Immature natural killer cell (primary cell): ENCODE results near the gene PINLYP. TPM values are rescaled to one million over a fixed set of nuclear protein-coding genes. Genes with fewer than 3 reads are reported as not detected.
"Not testable (repeated sequence)": the region's sequence is repeated elsewhere in the genome, so short reads cannot be mapped to it uniquely, and the experiment has no call there.

ENCODE experiments used
- DNase-seq, 3 donors: peaks; one replicate each; pipeline ENCODE4 v3.0.0; 2022; ENCODE audit warnings: mixed read lengths in 1 of 3
- H3K27ac Mint-ChIP-seq, 6 donors: one replicate each; pipeline ENCODE4 v1.8.0; 2020; ENCODE audit warnings: mixed read lengths in 6 of 6, mild to moderate bottlenecking in 5 of 6, inconsistent platforms in 4 of 6, moderate library complexity in 3 of 6
- H3K27me3 Mint-ChIP-seq, 3 donors: one replicate each; pipeline ENCODE4 v1.8.0; 2020 to 2021; ENCODE audit warnings: low read depth in 3 of 3, mild to moderate bottlenecking in 3 of 3, mixed read lengths in 3 of 3, moderate library complexity in 3 of 3, inconsistent platforms in 1 of 3
- H3K36me3 Mint-ChIP-seq, 3 donors: one replicate each; pipeline ENCODE4 v1.8.0; 2020; ENCODE audit warnings: mixed read lengths in 3 of 3, inconsistent platforms in 2 of 3, mild to moderate bottlenecking in 2 of 3
- H3K4me1 Mint-ChIP-seq, 2 donors: one replicate each; pipeline ENCODE4 v1.8.0; 2020; ENCODE audit warnings: inconsistent platforms in 2 of 2, mild to moderate bottlenecking in 2 of 2, mixed read lengths in 2 of 2, moderate library complexity in 1 of 2
- H3K4me3 Mint-ChIP-seq, 5 donors: one replicate each; pipeline ENCODE4 v1.8.0; 2020; ENCODE audit warnings: mild to moderate bottlenecking in 5 of 5, mixed read lengths in 5 of 5, inconsistent platforms in 3 of 5, moderate library complexity in 3 of 5
- H3K9me3 Mint-ChIP-seq, 6 donors: one replicate each; pipeline ENCODE4 v1.8.0; 2020; ENCODE audit warnings: mild to moderate bottlenecking in 6 of 6, mixed read lengths in 6 of 6, inconsistent platforms in 4 of 6, moderate library complexity in 3 of 6
- polyA plus RNA-seq, 3 donors: library from polyadenylated mRNA; unstranded; fragments of 300-500 nt; fragmentation: Illumina TruSeq; gene quantifications; one replicate each; pipeline ENCODE4 v1.2.3, GENCODE V29; 2021

Gene PINLYP
- polyA plus RNA-seq, 3 donors from 2014 or later = 0.61 to 3.9 TPM; not detected in 1

DNA sequence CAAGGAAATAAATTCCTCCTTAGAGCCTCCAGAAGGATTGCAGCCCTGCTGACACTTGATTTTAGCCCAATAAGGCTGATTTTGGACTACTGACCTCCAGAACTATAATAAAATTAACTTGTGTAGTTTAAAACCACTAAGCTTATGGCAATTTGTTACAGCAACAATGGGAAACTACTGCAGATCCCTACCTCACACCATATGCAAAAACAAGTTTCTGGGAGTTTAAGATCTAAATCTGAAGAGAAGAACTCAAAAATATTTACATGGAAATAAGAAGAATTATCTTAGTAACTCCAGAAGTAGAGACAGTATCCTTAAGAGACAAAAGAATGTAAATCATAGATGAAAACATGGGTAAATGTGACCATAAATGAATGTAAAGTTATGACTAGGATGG, 36.7 kb upstream of the PINLYP start:
- H3K4me3 Mint-ChIP-seq = no peak overlapping the region
- H3K9me3 Mint-ChIP-seq = no peaks in the 10 kb centered on the region

DNA sequence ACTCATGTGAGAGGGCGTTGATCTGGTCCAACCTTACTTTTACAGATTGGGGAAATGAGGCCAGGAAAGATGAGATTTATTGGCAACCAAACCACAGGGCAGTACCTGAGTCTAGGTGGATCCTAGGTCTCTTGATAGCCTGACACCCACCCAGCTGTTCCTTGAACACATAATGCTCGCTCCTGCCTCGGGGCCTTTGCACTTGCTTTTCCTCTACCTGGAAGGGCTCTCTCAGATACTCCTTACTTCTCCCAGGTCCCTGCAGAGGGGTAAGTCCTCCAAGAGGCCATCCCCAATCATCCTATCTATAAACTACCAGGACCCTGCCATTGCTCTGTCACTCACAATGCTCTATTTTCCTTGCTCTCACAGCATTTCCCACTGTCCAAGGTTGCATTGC, 35.2 kb upstream of the PINLYP start:
- peaks cover 19 to 48% (median 19%) of the 10 kb centered on the region in 3 donors for H3K36me3 Mint-ChIP-seq
- peaks cover 9% of the 10 kb centered on the region in 2 donors for H3K4me1 Mint-ChIP-seq

More for the DNA sequence above, 36.7 kb upstream of the PINLYP start:
- Mint-ChIP-seq H3K4me1 (peaks cover 15 to 19% of the 10 kb centered on the region in 2 donors), H3K27me3 (peaks cover 0 to 4% (median 0%) of the 10 kb centered on the region in 3 donors), H3K27ac (no peak overlapping the region), H3K36me3 (peaks cover 19 to 48% (median 19%) of the 10 kb centered on the region in 3 donors)
- no peak for DNase-seq

DNA sequence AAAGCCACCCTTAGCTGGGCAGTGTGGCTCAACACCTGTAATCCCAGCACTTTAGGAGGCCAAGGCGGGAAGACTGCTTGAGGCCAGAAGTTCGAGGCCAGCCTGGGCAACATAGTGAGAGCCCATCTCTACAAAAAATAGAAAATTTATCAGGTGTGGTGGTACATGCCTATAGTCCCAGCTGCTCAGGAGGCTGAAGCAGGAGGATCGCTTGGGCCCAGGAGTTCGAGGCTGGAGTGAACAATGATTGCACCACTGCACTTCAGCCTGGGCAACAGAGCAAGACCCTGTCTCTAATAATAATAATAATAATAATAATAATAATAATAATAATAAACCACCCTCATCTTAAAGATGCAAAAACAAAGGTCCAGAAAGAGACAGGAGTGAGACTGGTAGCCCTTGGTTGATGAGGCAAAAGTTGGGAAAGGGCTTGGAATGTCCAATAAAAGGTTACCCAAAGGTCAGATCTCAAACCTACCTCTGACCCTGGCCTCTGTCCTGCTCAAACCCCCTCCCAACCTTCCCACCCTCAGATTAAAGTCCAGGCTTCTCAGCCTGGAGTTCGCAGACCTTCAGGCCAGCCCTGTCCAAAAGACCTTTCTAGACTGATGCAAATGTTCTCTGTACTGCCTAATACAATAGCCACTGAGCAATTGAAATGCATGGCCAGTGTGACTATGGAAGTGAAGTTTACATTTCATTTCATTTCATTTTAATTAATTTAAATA, 33.5 kb upstream of the PINLYP start:
- Mint-ChIP-seq H3K36me3 (peaks cover 19 to 47% (median 19%) of the 10 kb centered on the region in 3 donors), H3K27me3 (no peaks in the 10 kb centered on the region), H3K4me1 (no peaks in the 10 kb centered on the region), H3K4me3 (no peak overlapping the region), H3K9me3 (no peaks in the 10 kb centered on the region), H3K27ac (no peak overlapping the region)
- no peak for DNase-seq

More for the DNA sequence above, 35.2 kb upstream of the PINLYP start:
- Mint-ChIP-seq H3K4me3 (no peak overlapping the region), H3K27ac (peak overlapping the region in 1 of 6 donors; percentile 79), H3K9me3 (no peaks in the 10 kb centered on the region), H3K27me3 (peaks cover 0 to 2% (median 0%) of the 10 kb centered on the region in 3 donors)
- no peak for DNase-seq

DNA sequence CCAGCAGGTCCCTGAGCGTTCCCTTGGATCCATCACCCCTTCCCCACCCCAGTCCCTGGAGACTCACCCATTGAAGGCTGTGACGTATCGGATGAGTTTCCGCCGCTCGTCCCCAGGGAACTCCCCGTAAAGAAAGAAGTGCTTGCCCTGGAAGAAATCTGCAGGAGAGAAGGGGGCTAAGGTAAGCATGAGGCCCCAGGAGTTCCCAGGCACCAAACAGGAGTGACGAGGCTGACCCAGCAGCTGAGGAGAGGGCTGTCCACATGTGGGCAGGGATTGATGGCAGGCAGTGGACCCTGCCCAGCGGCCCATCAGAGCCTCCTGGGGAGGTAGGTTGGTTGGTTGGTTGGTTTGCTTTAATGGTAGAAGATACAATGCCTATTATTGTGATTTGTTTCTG, 31.5 kb upstream of the PINLYP start:
- no peak for DNase-seq
- Mint-ChIP-seq H3K9me3 (no peaks in the 10 kb centered on the region), H3K36me3 (peaks cover 10 to 31% (median 11%) of the 10 kb centered on the region in 3 donors), H3K27me3 (no peaks in the 10 kb centered on the region), H3K4me3 (no peak overlapping the region), H3K4me1 (no peaks in the 10 kb centered on the region), H3K27ac (no peak overlapping the region)

DNA sequence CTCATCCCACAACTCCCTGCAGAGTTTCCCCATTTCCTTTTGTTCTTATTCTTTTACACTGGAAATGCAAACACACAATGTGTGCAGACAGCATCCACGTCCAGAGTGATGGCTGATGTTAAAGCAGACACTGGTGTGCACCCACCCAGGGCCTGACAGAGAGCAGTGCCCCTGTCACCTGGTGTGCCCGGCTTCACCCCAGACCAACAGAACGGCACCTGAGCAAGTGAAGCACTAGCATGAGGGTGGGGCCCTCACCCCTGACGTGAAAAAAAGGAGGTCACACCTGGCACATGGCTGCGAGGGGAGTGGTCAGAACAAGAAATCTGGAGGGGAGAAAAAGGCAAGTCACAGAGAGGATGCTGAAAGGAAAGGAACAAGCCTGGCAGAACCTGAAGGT, 30.3 kb upstream of the PINLYP start:
- Mint-ChIP-seq H3K4me1 (no peaks in the 10 kb centered on the region), H3K4me3 (no peak overlapping the region), H3K36me3 (peaks cover 4 to 27% (median 7%) of the 10 kb centered on the region in 3 donors), H3K27me3 (no peaks in the 10 kb centered on the region), H3K27ac (no peak overlapping the region), H3K9me3 (no peaks in the 10 kb centered on the region)
- no peak for DNase-seq

DNA sequence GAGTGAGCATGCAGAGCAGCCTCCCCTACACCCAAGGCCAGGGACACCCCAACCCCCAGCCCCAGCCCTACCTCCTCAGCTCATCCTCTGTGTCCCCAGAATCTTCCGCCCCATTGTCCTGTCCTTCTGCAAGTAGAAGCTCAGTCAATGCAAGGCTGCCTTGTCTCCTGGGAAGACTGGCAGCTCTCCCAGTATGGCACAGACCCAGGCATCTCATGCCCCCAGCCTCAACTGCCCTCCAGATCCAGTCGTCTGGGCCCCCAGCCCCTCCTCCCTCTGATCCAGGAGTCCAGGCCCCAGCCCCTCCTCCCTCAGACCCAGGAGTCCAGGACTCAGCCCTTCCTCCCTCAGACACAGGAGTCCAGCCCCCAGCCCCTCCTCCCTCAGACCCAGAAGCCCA, 29.6 kb upstream of the PINLYP start:
- no peaks in the 10 kb centered on the region for H3K27me3 Mint-ChIP-seq
- no peak overlapping the region for H3K4me3 Mint-ChIP-seq
- H3K4me1 Mint-ChIP-seq = no peaks in the 10 kb centered on the region
- no peak for DNase-seq
- H3K27ac Mint-ChIP-seq = no peak overlapping the region
- H3K36me3 Mint-ChIP-seq = peaks cover 5 to 27% (median 7%) of the 10 kb centered on the region in 3 donors
- H3K9me3 Mint-ChIP-seq = no peaks in the 10 kb centered on the region

DNA sequence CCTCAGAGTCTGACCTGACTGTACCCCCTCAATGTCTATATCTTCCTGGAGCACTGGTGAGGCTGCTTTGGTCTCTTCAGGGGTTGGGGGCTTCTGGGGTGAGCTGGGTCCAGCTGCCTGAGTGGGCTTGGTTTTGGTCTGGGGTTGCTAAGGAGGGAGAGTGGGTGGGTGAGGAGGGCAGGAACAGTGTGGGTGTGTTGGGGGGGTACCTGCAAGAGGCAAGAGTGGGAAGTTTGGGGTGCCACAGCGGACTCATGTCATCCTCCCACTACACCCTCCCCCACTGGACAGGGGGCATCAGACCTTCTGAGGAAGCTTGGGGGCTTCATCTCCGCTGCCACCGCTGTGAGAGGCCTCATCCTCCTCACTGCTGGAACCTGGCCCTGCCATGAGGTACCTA, 29.0 kb upstream of the PINLYP start:
- Mint-ChIP-seq H3K9me3 (no peaks in the 10 kb centered on the region), H3K4me3 (no peak overlapping the region), H3K36me3 (peaks cover 4 to 29% (median 6%) of the 10 kb centered on the region in 3 donors), H3K4me1 (no peaks in the 10 kb centered on the region), H3K27ac (no peak overlapping the region), H3K27me3 (no peaks in the 10 kb centered on the region)
- no peak for DNase-seq

DNA sequence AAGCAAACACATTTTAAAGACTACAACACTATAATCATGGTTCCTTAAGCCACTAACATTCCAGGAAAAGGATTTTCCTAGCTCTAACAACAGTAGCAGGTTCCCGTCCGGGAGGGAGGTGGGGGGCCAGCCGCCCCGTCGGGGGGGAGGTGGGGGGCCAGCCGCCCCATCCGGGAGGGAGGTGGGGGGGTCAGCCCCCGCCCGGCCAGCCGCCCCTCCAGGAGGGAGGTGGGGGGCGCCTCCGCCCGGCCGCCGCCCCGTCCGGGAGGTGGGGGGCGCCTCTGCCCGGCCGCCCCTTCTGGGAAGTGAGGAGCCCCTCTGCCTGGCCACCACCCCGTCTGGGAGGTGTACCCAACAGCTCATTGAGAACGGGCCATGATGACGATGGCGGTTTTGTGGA, 27.7 kb upstream of the PINLYP start:
- DNase-seq, H3K4me1 Mint-ChIP-seq, H3K27me3 Mint-ChIP-seq, H3K9me3 Mint-ChIP-seq, H3K27ac Mint-ChIP-seq, H3K4me3 Mint-ChIP-seq: not testable (repeated sequence)
- H3K36me3 Mint-ChIP-seq = peaks cover 0 to 25% (median 9%) of the 10 kb centered on the region in 3 donors

DNA sequence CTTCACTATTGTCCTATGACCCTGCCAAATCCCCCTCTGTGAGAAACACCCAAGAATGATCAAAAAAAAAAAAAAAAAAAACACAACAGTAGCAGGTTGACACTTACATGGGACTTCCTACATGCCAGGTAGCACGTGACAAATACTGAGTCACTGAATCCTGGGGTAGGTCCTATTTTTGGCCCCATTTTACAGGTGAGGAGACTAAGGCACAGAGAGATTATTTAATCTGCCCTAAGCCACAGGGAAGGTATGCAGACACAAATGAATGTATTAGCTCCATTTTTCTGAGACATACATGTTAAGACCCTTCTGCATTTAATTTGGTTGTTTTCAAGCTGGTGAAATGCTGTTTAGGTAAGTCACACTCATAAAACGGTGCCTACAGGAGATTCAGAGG, 26.9 kb upstream of the PINLYP start:
- Mint-ChIP-seq H3K4me3 (no peak overlapping the region), H3K36me3 (peaks cover 0 to 21% (median 9%) of the 10 kb centered on the region in 3 donors), H3K4me1 (no peaks in the 10 kb centered on the region), H3K27ac (peak overlapping the region in 1 of 6 donors; percentile 6), H3K9me3 (no peaks in the 10 kb centered on the region), H3K27me3 (no peaks in the 10 kb centered on the region)
- no peak for DNase-seq

DNA sequence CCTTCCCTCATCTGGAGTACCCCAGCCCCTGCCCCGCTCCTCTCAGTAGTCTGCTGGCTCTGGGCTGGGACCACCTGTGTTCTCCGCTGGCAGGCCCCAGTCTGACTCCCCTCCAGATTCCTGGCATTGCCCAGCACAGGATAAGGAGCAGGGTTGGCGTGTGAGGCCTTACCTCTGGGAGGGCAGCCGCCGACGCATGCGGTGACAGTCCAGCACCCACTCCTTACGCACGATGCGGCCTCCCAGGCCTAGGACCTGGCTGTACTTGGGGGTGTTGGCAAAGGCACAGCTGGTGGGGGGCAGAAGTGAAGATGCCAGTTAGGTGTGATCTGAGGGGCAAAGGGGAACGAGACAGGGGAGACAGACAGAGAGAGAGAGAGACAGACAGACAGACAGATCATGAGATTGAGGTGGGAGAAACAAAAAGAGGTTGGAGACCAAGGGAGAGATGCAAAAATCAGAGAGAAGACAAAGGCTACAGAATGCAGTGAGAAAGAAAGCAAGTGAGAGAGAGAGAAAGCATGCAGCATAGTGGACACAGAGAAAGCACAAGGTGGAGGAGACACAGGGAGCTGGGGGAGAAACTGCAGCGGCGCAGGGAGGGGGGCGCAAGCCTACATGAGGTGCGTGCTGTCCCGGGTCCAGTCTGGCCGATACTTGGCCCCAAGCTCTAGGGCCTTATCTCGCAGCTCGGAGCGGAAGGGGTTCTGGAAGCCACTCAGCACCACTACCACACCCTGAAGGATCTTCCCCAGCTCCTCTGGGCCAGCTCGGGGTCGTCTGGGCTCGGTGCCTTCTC, 24.0 kb upstream of the PINLYP start:
- Mint-ChIP-seq H3K27ac (peak overlapping the region in 2 of 6 donors; percentile 86 to 87), H3K9me3 (no peaks in the 10 kb centered on the region), H3K4me1 (peaks cover 8 to 9% of the 10 kb centered on the region in 2 donors), H3K27me3 (no peaks in the 10 kb centered on the region), H3K4me3 (no peak overlapping the region), H3K36me3 (peaks cover 10 to 33% (median 16%) of the 10 kb centered on the region in 3 donors)
- no peak for DNase-seq

DNA sequence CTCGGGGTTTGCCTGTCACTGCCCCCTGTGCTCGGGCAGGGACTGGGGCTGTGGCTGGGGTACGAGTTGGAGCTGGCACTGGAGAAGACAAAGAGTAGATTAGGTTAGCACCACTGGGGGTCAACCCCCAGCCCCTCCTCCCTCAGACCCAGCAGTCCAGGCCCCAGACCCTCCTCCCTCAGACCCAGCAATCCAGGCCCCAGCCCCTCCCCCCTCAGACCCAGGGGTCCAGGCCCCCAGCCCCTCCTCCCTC, 23.5 kb upstream of the PINLYP start:
- no peaks in the 10 kb centered on the region for H3K9me3 Mint-ChIP-seq
- H3K27me3 Mint-ChIP-seq = no peaks in the 10 kb centered on the region
- H3K36me3 Mint-ChIP-seq = peaks cover 10 to 33% (median 16%) of the 10 kb centered on the region in 3 donors
- H3K4me1 Mint-ChIP-seq = peaks cover 8 to 9% of the 10 kb centered on the region in 2 donors
- no peak overlapping the region for H3K27ac Mint-ChIP-seq
- DNase-seq = no peak
- no peak overlapping the region for H3K4me3 Mint-ChIP-seq

DNA sequence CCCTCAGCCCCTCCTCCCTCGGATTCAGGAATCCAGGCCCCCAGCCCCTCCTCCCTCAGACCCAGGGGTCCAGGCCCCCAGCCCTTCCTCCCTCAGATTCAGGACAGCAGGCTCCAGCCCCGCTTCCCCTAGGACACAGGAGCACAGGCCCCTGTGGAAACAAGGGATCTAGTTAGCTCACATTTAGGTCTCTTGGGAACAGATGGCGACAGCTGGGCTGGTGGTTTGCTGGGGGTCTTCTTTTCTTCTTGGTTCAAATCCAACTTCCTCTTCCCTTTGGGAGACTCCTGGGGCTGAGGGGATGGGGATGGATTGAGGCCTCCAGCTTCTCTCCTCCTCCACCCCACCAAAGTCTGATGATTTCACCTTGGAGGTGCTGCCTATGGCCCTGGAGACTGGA, 23.0 kb upstream of the PINLYP start:
- Mint-ChIP-seq H3K4me3 (no peak overlapping the region), H3K27me3 (no peaks in the 10 kb centered on the region), H3K27ac (no peak overlapping the region), H3K9me3 (no peaks in the 10 kb centered on the region), H3K4me1 (peaks cover 8 to 9% of the 10 kb centered on the region in 2 donors), H3K36me3 (peaks cover 13 to 37% (median 16%) of the 10 kb centered on the region in 3 donors)
- DNase-seq = no peak

DNA sequence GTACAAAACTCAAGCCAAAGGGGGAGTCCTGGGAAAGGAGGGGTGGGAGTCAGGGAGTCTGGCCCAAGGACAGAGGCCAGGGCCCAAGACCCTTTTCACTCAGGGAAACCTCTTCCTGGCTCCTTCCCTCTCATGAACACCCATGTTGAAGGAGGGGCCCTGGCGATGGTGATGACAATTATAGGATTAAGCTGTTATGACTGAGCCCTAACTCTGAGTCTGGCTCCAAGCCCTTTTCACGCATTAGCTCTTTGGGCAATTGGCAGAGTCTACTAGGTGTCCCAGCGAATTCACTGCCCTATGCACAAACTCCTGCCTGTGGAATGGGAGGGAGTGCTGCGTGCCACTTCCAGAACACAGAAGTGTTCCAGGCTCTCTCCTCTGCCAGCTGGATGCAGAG, 21.9 kb upstream of the PINLYP start:
- no peaks in the 10 kb centered on the region for H3K9me3 Mint-ChIP-seq
- H3K36me3 Mint-ChIP-seq = peaks cover 13 to 40% (median 19%) of the 10 kb centered on the region in 3 donors
- H3K27ac Mint-ChIP-seq = peak overlapping the region in 1 of 6 donors; percentile 31
- no peaks in the 10 kb centered on the region for H3K27me3 Mint-ChIP-seq
- peaks cover 8 to 9% of the 10 kb centered on the region in 2 donors for H3K4me1 Mint-ChIP-seq
- no peak for DNase-seq
- no peak overlapping the region for H3K4me3 Mint-ChIP-seq

DNA sequence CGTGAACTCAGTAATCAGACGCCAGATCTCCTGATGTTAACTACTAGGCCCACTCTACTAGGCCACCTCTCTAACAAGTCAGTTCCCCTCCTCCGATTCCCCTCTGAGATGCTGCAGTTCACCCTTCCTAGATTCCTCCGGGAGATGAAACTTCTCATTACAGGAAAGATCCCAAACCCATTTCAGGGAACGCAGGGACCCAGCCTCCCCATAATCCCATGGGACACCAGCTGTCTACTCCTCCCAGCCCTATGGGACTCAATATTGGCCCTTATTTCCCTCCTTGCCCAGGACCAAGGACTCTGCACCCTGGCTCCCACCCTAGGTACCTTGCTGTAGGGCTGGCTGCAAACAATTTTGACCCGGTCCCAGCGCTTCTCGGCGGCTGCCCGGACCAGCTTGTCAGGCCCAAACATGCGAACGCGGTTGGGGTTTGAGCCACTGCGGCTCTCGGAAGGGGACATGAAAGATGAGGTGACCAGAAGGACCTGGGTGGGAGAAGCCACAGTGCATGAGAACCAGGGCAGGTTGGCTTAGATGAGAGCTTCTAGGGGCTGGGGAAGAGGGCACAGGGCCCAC, 21.2 kb upstream of the PINLYP start:
- H3K27ac Mint-ChIP-seq = peak overlapping the region in 1 of 6 donors; percentile 45
- H3K4me1 Mint-ChIP-seq = peaks cover 8 to 9% of the 10 kb centered on the region in 2 donors
- no peak for DNase-seq
- H3K27me3 Mint-ChIP-seq = no peaks in the 10 kb centered on the region
- H3K36me3 Mint-ChIP-seq = peaks cover 13 to 40% (median 20%) of the 10 kb centered on the region in 3 donors
- no peak overlapping the region for H3K4me3 Mint-ChIP-seq
- no peaks in the 10 kb centered on the region for H3K9me3 Mint-ChIP-seq
